Hair follicular keratinocyte (primary cell): ENCODE results near the gene KRTAP2-2. TPM values are rescaled to one million over a fixed set of nuclear protein-coding genes. Genes with fewer than 3 reads are reported as not detected.

Experiments used
- total RNA-seq: library from RNA; depleted of rRNA; stranded (reverse); fragments of >200 nt; gene quantifications from 2 replicates; pipeline ENCODE4 v1.2.3, GENCODE V29; 2015

Gene KRTAP2-2
- not detected in 2 replicates for total RNA-seq

GRCh38 chr17:41055130-41055529, at the start of gene KRTAP2-2:
Gene KRTAP2-2 (minus strand): TSS chr17:41055230. CDS start chr17:41055211, 19 bp downstream.

GRCh38 chr17:41101586-41102259, 46.7 kb upstream of the KRTAP2-2 start, which contains the start of gene KRTAP4-16:
Gene KRTAP4-16 (minus strand): TSS chr17:41102209. CDS start chr17:41102209, 0 bp downstream.

GRCh38 chr17:41098042-41098441, 43.0 kb upstream of the KRTAP2-2 start, which contains the start of gene KRTAP4-8:
Gene KRTAP4-8 (minus strand): TSS chr17:41098142. CDS start chr17:41098084, 58 bp downstream.

GRCh38 chr17:41084100-41084856, 29.2 kb upstream of the KRTAP2-2 start, which contains the start of gene KRTAP4-7:
Gene KRTAP4-7 (plus strand): TSS chr17:41084150. CDS start chr17:41084207, 57 bp downstream.

GRCh38 chr17:41065829-41066624, 11.0 kb upstream of the KRTAP2-2 start, which contains the start of gene KRTAP2-4:
Gene KRTAP2-4 (minus strand): TSS chr17:41065879. CDS start chr17:41065845, 34 bp downstream.

GRCh38 chr17:41060052-41060604, 5.1 kb upstream of the KRTAP2-2 start, which contains the start of gene KRTAP2-3:
Gene KRTAP2-3 (minus strand): TSS chr17:41060114. CDS start chr17:41060050, 64 bp downstream.

GRCh38 chr17:41046735-41047465, 8.1 kb downstream of the KRTAP2-2 start, which contains the start of gene KRTAP2-1:
Gene KRTAP2-1 (minus strand): TSS chr17:41047316. CDS start chr17:41047267, 49 bp downstream.

GRCh38 chr17:41040783-41041571, 14.1 kb downstream of the KRTAP2-2 start, which contains the start of gene KRTAP1-1:
Gene KRTAP1-1 (minus strand): TSS chr17:41041450. CDS start chr17:41041397, 53 bp downstream.

GRCh38 chr17:41034346-41034935, 20.6 kb downstream of the KRTAP2-2 start, which contains the start of gene KRTAP1-3:
Gene KRTAP1-3 (minus strand): TSS chr17:41034874. CDS start chr17:41034821, 53 bp downstream.

GRCh38 chr17:41029633-41030245, 25.3 kb downstream of the KRTAP2-2 start, which contains the start of gene KRTAP1-4:
Gene KRTAP1-4 (minus strand): TSS chr17:41030195. CDS start chr17:41030078, 117 bp downstream.

GRCh38 chr17:41026715-41027471, 28.1 kb downstream of the KRTAP2-2 start, which contains the start of gene KRTAP1-5:
Gene KRTAP1-5 (minus strand): TSS chr17:41027208. CDS start chr17:41027155, 53 bp downstream.

GRCh38 chr17:41008811-41009210, 46.2 kb downstream of the KRTAP2-2 start, which contains the start of gene KRTAP3-1:
Gene KRTAP3-1 (minus strand): TSS chr17:41009128. CDS start chr17:41009074, 54 bp downstream.

Other genes starting within 250 kb of the KRTAP2-2 start
- 6.3 and 28.4 TPM in 2 replicates for gene KRT10, start 232.6 kb downstream of the KRTAP2-2 start, total RNA-seq
- not detected in 2 replicates for gene KRT12, start 188.0 kb downstream of the KRTAP2-2 start, total RNA-seq
- gene KRT20, start 170.0 kb downstream of the KRTAP2-2 start, total RNA-seq: not detected in 2 replicates
- gene KRT23, start 117.6 kb downstream of the KRTAP2-2 start, total RNA-seq: 1.2 and 2.6 TPM in 2 replicates
- not detected in 2 replicates for gene KRT39, start 88.3 kb downstream of the KRTAP2-2 start, total RNA-seq
- gene KRT40, start 70.9 kb downstream of the KRTAP2-2 start, total RNA-seq: not detected in 2 replicates
- not detected in 2 replicates for gene KRTAP3-3, start 61.1 kb downstream of the KRTAP2-2 start, total RNA-seq
- gene KRTAP3-2, start 55.3 kb downstream of the KRTAP2-2 start, total RNA-seq: not detected in 2 replicates
- gene KRTAP3-1, start 46.1 kb downstream of the KRTAP2-2 start, total RNA-seq: not detected in 2 replicates
- gene KRTAP1-5, start 28.0 kb downstream of the KRTAP2-2 start, total RNA-seq: not detected in 2 replicates
- not detected in 2 replicates for gene KRTAP1-4, start 25.0 kb downstream of the KRTAP2-2 start, total RNA-seq
- gene KRTAP1-3, start 20.4 kb downstream of the KRTAP2-2 start, total RNA-seq: not detected in 2 replicates
- not detected in 2 replicates for gene KRTAP1-1, start 13.8 kb downstream of the KRTAP2-2 start, total RNA-seq
- gene KRTAP2-1, start 7.9 kb downstream of the KRTAP2-2 start, total RNA-seq: not detected in 2 replicates
- 0.15 and 0.62 TPM in 2 replicates for gene KRTAP2-3, start 4.9 kb upstream of the KRTAP2-2 start, total RNA-seq
- gene KRTAP2-4, start 10.6 kb upstream of the KRTAP2-2 start, total RNA-seq: not detected in 2 replicates
- gene KRTAP4-7, start 28.9 kb upstream of the KRTAP2-2 start, total RNA-seq: not detected in 2 replicates
- not detected in 2 replicates for gene KRTAP4-8, start 42.9 kb upstream of the KRTAP2-2 start, total RNA-seq
- gene KRTAP4-16, start 47.0 kb upstream of the KRTAP2-2 start, total RNA-seq: not detected in 2 replicates
- not detected in 2 replicates for gene KRTAP4-9, start 50.2 kb upstream of the KRTAP2-2 start, total RNA-seq
- gene KRTAP4-11, start 63.1 kb upstream of the KRTAP2-2 start, total RNA-seq: not detected in 2 replicates
- gene KRTAP4-12, start 69.0 kb upstream of the KRTAP2-2 start, total RNA-seq: not detected in 2 replicates
- gene KRTAP4-6, start 85.3 kb upstream of the KRTAP2-2 start, total RNA-seq: not detected in 2 replicates
- not detected in 2 replicates for gene KRTAP4-5, start 94.6 kb upstream of the KRTAP2-2 start, total RNA-seq
- gene KRTAP4-4, start 105.5 kb upstream of the KRTAP2-2 start, total RNA-seq: not detected in 2 replicates
- not detected in 2 replicates for gene KRTAP4-3, start 113.0 kb upstream of the KRTAP2-2 start, total RNA-seq
- not detected in 2 replicates for gene KRTAP4-2, start 123.0 kb upstream of the KRTAP2-2 start, total RNA-seq
- gene KRTAP4-1, start 129.7 kb upstream of the KRTAP2-2 start, total RNA-seq: not detected in 2 replicates
- gene KRTAP9-1, start 134.7 kb upstream of the KRTAP2-2 start, total RNA-seq: not detected in 2 replicates
- not detected in 2 replicates for gene KRTAP9-2, start 171.4 kb upstream of the KRTAP2-2 start, total RNA-seq
- not detected in 2 replicates for gene KRTAP9-3, start 177.2 kb upstream of the KRTAP2-2 start, total RNA-seq
- not detected in 2 replicates for gene KRTAP9-8, start 182.8 kb upstream of the KRTAP2-2 start, total RNA-seq
- gene KRTAP9-4, start 194.5 kb upstream of the KRTAP2-2 start, total RNA-seq: not detected in 2 replicates
- not detected in 2 replicates for gene KRTAP9-9, start 200.2 kb upstream of the KRTAP2-2 start, total RNA-seq
- not detected in 2 replicates for gene KRTAP9-6, start 210.1 kb upstream of the KRTAP2-2 start, total RNA-seq
- not detected in 2 replicates for gene KRTAP9-7, start 220.5 kb upstream of the KRTAP2-2 start, total RNA-seq
- gene KRTAP29-1, start 247.6 kb upstream of the KRTAP2-2 start, total RNA-seq: not detected in 2 replicates